Peyer's patch (tissue), 4 donors: ENCODE data around the gene PEX5L. TPM values are rescaled to one million over a fixed set of nuclear protein-coding genes. Genes with fewer than 3 reads are reported as not detected.

Experiments used
- DNase-seq, 3 donors: peaks; one replicate each; pipeline ENCODE4 v3.0.0-alpha.2; 2017 to 2019
- H3K27ac ChIP-seq, 4 donors: fragments of 200-600 bp; sonication (generic); one replicate each; pipeline ENCODE4 v1.5.1; 2016 to 2019
- H3K27me3 ChIP-seq, 2 donors: fragments of 200-600 bp; sonication (generic); one replicate each; pipeline ENCODE4 v1.5.1; 2019
- H3K36me3 ChIP-seq, 3 donors: fragments of 200-600 bp; sonication (generic); one replicate each; pipeline ENCODE4 v1.5.1; 2016 to 2019
- H3K4me1 ChIP-seq, 4 donors: fragments of 200-600 bp; sonication (generic); one replicate each; pipeline ENCODE4 v1.5.1; 2016 to 2019
- H3K4me3 ChIP-seq, 4 donors: fragments of 200-600 bp; sonication (generic); 1 replicate in 3 of 4; 2 replicates in 1 of 4; pipeline ENCODE4 v1.5.1; 2016 to 2019; ENCODE audit warnings: mild to moderate bottlenecking in 1 of 4
- H3K9me3 ChIP-seq, 4 donors: fragments of 200-600 bp; sonication (generic); one replicate each; pipeline ENCODE4 v1.5.1; 2016 to 2019; ENCODE audit warnings: mild to moderate bottlenecking in 1 of 4
- CTCF ChIP-seq, 6 experiments: fragments of 450-650 bp in 4 of 6; fragments of 200-600 bp in 2 of 6; sonication (generic) in 1 of 6; IDR thresholded peaks; one replicate each; pipeline ENCODE4 v1.5.1; 2017 to 2019; ENCODE audit warnings: antibody characterized with exemption in 6 of 6, mild to moderate bottlenecking in 3 of 6, moderate library complexity in 1 of 6
- POLR2A ChIP-seq, 2 donors: fragments of 450-650 bp; IDR thresholded peaks; one replicate each; pipeline ENCODE4 v1.5.1; 2017; ENCODE audit warnings: antibody characterized with exemption in 2 of 2, mild to moderate bottlenecking in 2 of 2, moderate library complexity in 2 of 2
- total RNA-seq, 4 donors: library from RNA; depleted of rRNA; stranded (reverse); fragments of >200 nt; gene quantifications; one replicate each; pipeline ENCODE4 v1.1.0, GENCODE V29; 2016

Gene PEX5L
- total RNA-seq, 4 donors from 2014 or later: not detected

- Histone ChIP-seq H3K9me3 (no peaks in the 10 kb centered on the region), H3K36me3 (no peaks in the 10 kb centered on the region), H3K27ac (no peak overlapping the region), H3K4me3 (no peak overlapping the region), H3K27me3 (no peaks in the 10 kb centered on the region), H3K4me1 (no peaks in the 10 kb centered on the region)
- DNase-seq: no peak
- no peak for TF ChIP-seq CTCF (IDR thresholded peaks at IDR 0.05)
- no peak for TF ChIP-seq POLR2A (IDR thresholded peaks at IDR 0.05)
These were observed 199.4 kb downstream of the PEX5L start for GRCh38 chr3:179837374-179837773.

- no peaks in the 10 kb centered on the region for H3K36me3 ChIP-seq
- no peak overlapping the region for H3K4me3 ChIP-seq
- no peak overlapping the region for H3K27ac ChIP-seq
- H3K9me3 ChIP-seq: no peaks in the 10 kb centered on the region
- H3K4me1 ChIP-seq: no peaks in the 10 kb centered on the region
- DNase-seq: no peak
- no peak for TF ChIP-seq POLR2A (IDR thresholded peaks at IDR 0.05)
- no peak for TF ChIP-seq CTCF (IDR thresholded peaks at IDR 0.05)
- no peaks in the 10 kb centered on the region for H3K27me3 ChIP-seq
These were observed 203.4 kb downstream of the PEX5L start for GRCh38 chr3:179833294-179833693.

- Histone ChIP-seq H3K27ac (no peak overlapping the region), H3K9me3 (no peaks in the 10 kb centered on the region), H3K4me3 (no peak overlapping the region), H3K4me1 (no peaks in the 10 kb centered on the region), H3K36me3 (no peaks in the 10 kb centered on the region), H3K27me3 (no peaks in the 10 kb centered on the region)
- DNase-seq: no peak
- TF ChIP-seq POLR2A (IDR thresholded peaks at IDR 0.05): no peak
These were observed 204.3 kb downstream of the PEX5L start for GRCh38 chr3:179832333-179832854.

- TF ChIP-seq CTCF (IDR thresholded peaks at IDR 0.05) (no peak), POLR2A (IDR thresholded peaks at IDR 0.05) (no peak)
- DNase-seq: no peak
- H3K27ac ChIP-seq: no peak overlapping the region
- no peaks in the 10 kb centered on the region for H3K27me3 ChIP-seq
- H3K4me1 ChIP-seq: no peaks in the 10 kb centered on the region
- no peaks in the 10 kb centered on the region for H3K36me3 ChIP-seq
- H3K4me3 ChIP-seq: no peak overlapping the region
- no peaks in the 10 kb centered on the region for H3K9me3 ChIP-seq
These were observed 207.3 kb downstream of the PEX5L start for GRCh38 chr3:179829401-179829800.

GRCh38 chr3:179828738-179829137 lies 208.0 kb downstream of the PEX5L start:
- H3K4me1 ChIP-seq: no peaks in the 10 kb centered on the region
- DNase-seq: no peak
- no peaks in the 10 kb centered on the region for H3K9me3 ChIP-seq
- no peaks in the 10 kb centered on the region for H3K27me3 ChIP-seq
- no peak overlapping the region for H3K27ac ChIP-seq
- no peak overlapping the region for H3K4me3 ChIP-seq
- H3K36me3 ChIP-seq: no peaks in the 10 kb centered on the region
- TF ChIP-seq CTCF (IDR thresholded peaks at IDR 0.05): no peak

GRCh38 chr3:179826247-179826637 lies 210.5 kb downstream of the PEX5L start:
- H3K4me3 ChIP-seq: no peak overlapping the region
- H3K4me1 ChIP-seq: no peaks in the 10 kb centered on the region
- H3K9me3 ChIP-seq: no peaks in the 10 kb centered on the region
- TF ChIP-seq POLR2A (IDR thresholded peaks at IDR 0.05) (no peak), CTCF (IDR thresholded peaks at IDR 0.05) (no peak)
- no peaks in the 10 kb centered on the region for H3K36me3 ChIP-seq
- H3K27ac ChIP-seq: no peak overlapping the region
- DNase-seq: no peak
- H3K27me3 ChIP-seq: no peaks in the 10 kb centered on the region
